Measurements from ENCODE around the gene GRB14. TPM values are rescaled to one million over a fixed set of nuclear protein-coding genes. Genes with fewer than 3 reads are reported as not detected.

The GRB14 gene
- total RNA-seq, 1 experiment from 2014 or later = 14.9 TPM

- H3K27ac Mint-ChIP-seq = no peak overlapping the region
- ChIA-PET CTCF (interaction anchor here (0.6 kb wide), 1 partner anchor 392 kb away, joined by 3 read pairs; no protein-coding TSS in a partner anchor), POLR2A (no interaction called here)
- H3K9me3 Mint-ChIP-seq = peaks cover 4% of the 10 kb centered on the region
- no peak overlapping the region for H3K4me3 Mint-ChIP-seq
- peaks cover 35% of the 10 kb centered on the region for H3K4me1 Mint-ChIP-seq
- TF ChIP-seq SMAD3 (CRISPR knock-in tag; IDR thresholded peaks at IDR 0.05; ENCODE audit: borderline replicate concordance) (no peak), MLX (CRISPR knock-in tag; IDR thresholded peaks at IDR 0.05) (no peak), JUN (CRISPR knock-in tag; IDR thresholded peaks at IDR 0.05) (no peak), ATF3 (CRISPR knock-in tag; conservative IDR thresholded peaks at IDR 0.05) (no peak), ARID4B (CRISPR knock-in tag; IDR thresholded peaks at IDR 0.05; ENCODE audit: borderline replicate concordance) (no peak), ZBTB21 (CRISPR knock-in tag; IDR thresholded peaks at IDR 0.05; ENCODE audit: borderline replicate concordance) (no peak), USF1 (CRISPR knock-in tag; IDR thresholded peaks at IDR 0.05) (no peak), TEAD1 (CRISPR knock-in tag; IDR thresholded peaks at IDR 0.05) (no peak), OVOL2 (CRISPR knock-in tag; IDR thresholded peaks at IDR 0.05; ENCODE audit: borderline replicate concordance) (no peak), USF2 (CRISPR knock-in tag; IDR thresholded peaks at IDR 0.05) (no peak), ZSCAN18 (CRISPR knock-in tag; IDR thresholded peaks at IDR 0.05) (no peak), ZNF121 (CRISPR knock-in tag; IDR thresholded peaks at IDR 0.05) (no peak), STAT6 (CRISPR knock-in tag; conservative IDR thresholded peaks at IDR 0.05; ENCODE audit: low read depth) (no peak), CTCF (IDR thresholded peaks at IDR 0.05) (no peak), TP53 (CRISPR knock-in tag; IDR thresholded peaks at IDR 0.05) (no peak), TCF7 (CRISPR knock-in tag; IDR thresholded peaks at IDR 0.05; ENCODE audit: low read depth) (no peak), GRHL2 (CRISPR knock-in tag; IDR thresholded peaks at IDR 0.05; ENCODE audit: insufficient replicate concordance, severe bottlenecking) (no peak)
- DNase-seq (ENCODE audit: low spot score) (no peak), ATAC-seq (no peak)
- peaks cover 2% of the 10 kb centered on the region; the same call in 1 of the 2 replicates for H3K36me3 Mint-ChIP-seq
- H3K27me3 Mint-ChIP-seq (ENCODE audit: low read depth) = no peaks in the 10 kb centered on the region
These were observed 167.5 kb downstream of the GRB14 start for GRCh38 chr2:164453656-164454305.
